ENCODE measurements around the gene LINGO3.

LINGO3 gene

GRCh38 chr19:2309734-2310362, 1.9 kb upstream of the LINGO3 start (continued):
- TF ChIP-seq ZNF792 (tag by site-specific recombination; IDR thresholded peaks at IDR 0.05), result peak; percentile 67; the same call in 1 of the 2 replicates
- no peak for TF ChIP-seq ZNF404 (tag by site-specific recombination; IDR thresholded peaks at IDR 0.05)
- no peak for TF ChIP-seq ZBTB7A (tag by site-specific recombination; IDR thresholded peaks at IDR 0.05; ENCODE audit: low read depth)
- peak; percentile 97 for TF ChIP-seq ZIC2 (tag by site-specific recombination; IDR thresholded peaks at IDR 0.05)
- TF ChIP-seq WT1 (tag by site-specific recombination; IDR thresholded peaks at IDR 0.05), result no peak
- no peak for TF ChIP-seq ZNF175 (tag by site-specific recombination; IDR thresholded peaks at IDR 0.05)
- TF ChIP-seq ZNF138 (tag by site-specific recombination; IDR thresholded peaks at IDR 0.05; ENCODE audit: borderline replicate concordance), result no peak
- TF ChIP-seq, protein P1, sequence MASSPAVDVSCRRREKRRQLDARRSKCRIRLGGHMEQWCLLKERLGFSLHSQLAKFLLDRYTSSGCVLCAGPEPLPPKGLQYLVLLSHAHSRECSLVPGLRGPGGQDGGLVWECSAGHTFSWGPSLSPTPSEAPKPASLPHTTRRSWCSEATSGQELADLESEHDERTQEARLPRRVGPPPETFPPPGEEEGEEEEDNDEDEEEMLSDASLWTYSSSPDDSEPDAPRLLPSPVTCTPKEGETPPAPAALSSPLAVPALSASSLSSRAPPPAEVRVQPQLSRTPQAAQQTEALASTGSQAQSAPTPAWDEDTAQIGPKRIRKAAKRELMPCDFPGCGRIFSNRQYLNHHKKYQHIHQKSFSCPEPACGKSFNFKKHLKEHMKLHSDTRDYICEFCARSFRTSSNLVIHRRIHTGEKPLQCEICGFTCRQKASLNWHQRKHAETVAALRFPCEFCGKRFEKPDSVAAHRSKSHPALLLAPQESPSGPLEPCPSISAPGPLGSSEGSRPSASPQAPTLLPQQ (tag by site-specific recombination; IDR thresholded peaks at IDR 0.05), result no peak
- no peak for TF ChIP-seq ZNF223 (tag by site-specific recombination; IDR thresholded peaks at IDR 0.05)
- TF ChIP-seq PATZ1 (tag by site-specific recombination; IDR thresholded peaks at IDR 0.05), result peak; percentile 77
- 0 out of 2 replicates have a peak, but pooled peaks have one; percentile 17 for TF ChIP-seq EGR2 (tag by site-specific recombination; IDR thresholded peaks at IDR 0.05; ENCODE audit: low read depth)
- TF ChIP-seq ZNF155 (tag by site-specific recombination; IDR thresholded peaks at IDR 0.05), result no peak
- peak; percentile 79; the same call in 1 of the 2 replicates for TF ChIP-seq SCRT1 (tag by site-specific recombination; IDR thresholded peaks at IDR 0.05; ENCODE audit: borderline replicate concordance)
- TF ChIP-seq ZNF664 (tag by site-specific recombination; IDR thresholded peaks at IDR 0.05), result peak; percentile 87; the same call in 1 of the 2 replicates
- TF ChIP-seq ZNF580 (tag by site-specific recombination; IDR thresholded peaks at IDR 0.05), result no peak
- no peak for TF ChIP-seq ZNF394 (tag by site-specific recombination; IDR thresholded peaks at IDR 0.05; ENCODE audit: borderline replicate concordance)
- peak; percentile 35; the same call in 1 of the 2 replicates for TF ChIP-seq ZNF600 (tag by site-specific recombination; IDR thresholded peaks at IDR 0.05)
- TF ChIP-seq, protein P2, sequence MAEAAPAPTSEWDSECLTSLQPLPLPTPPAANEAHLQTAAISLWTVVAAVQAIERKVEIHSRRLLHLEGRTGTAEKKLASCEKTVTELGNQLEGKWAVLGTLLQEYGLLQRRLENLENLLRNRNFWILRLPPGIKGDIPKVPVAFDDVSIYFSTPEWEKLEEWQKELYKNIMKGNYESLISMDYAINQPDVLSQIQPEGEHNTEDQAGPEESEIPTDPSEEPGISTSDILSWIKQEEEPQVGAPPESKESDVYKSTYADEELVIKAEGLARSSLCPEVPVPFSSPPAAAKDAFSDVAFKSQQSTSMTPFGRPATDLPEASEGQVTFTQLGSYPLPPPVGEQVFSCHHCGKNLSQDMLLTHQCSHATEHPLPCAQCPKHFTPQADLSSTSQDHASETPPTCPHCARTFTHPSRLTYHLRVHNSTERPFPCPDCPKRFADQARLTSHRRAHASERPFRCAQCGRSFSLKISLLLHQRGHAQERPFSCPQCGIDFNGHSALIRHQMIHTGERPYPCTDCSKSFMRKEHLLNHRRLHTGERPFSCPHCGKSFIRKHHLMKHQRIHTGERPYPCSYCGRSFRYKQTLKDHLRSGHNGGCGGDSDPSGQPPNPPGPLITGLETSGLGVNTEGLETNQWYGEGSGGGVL (tag by site-specific recombination; IDR thresholded peaks at IDR 0.05), result peak; percentile 75
- peak; percentile 97 for TF ChIP-seq SCRT2 (tag by site-specific recombination; IDR thresholded peaks at IDR 0.05)
- TF ChIP-seq ZNF670 (tag by site-specific recombination; IDR thresholded peaks at IDR 0.05; ENCODE audit: low read depth), result no peak
- no peak for TF ChIP-seq ZNF555 (tag by site-specific recombination; conservative IDR thresholded peaks at IDR 0.05)
- peak; percentile 59; the same call in 1 of the 2 replicates for TF ChIP-seq ZBTB20 (tag by site-specific recombination; IDR thresholded peaks at IDR 0.05)
- no peak for TF ChIP-seq ZNF19 (tag by site-specific recombination; IDR thresholded peaks at IDR 0.05; ENCODE audit: low read depth)
- TF ChIP-seq HIC1 (tag by site-specific recombination; IDR thresholded peaks at IDR 0.05), result no peak
- TF ChIP-seq ZNF48 (tag by site-specific recombination; IDR thresholded peaks at IDR 0.05), result no peak
- no peak for TF ChIP-seq BCL11B (tag by site-specific recombination; IDR thresholded peaks at IDR 0.05; ENCODE audit: low read depth)
- no peak for TF ChIP-seq ZNF391 (tag by site-specific recombination; IDR thresholded peaks at IDR 0.05; ENCODE audit: borderline replicate concordance, low read depth)
- no peak for TF ChIP-seq ZNF645 (tag by site-specific recombination; IDR thresholded peaks at IDR 0.05)
- TF ChIP-seq ZSCAN18 (tag by site-specific recombination; IDR thresholded peaks at IDR 0.05), result no peak
